Brain microvascular endothelial cell (primary cell): ENCODE data around the gene C21orf91.

Experiments
- DNase-seq: peaks from one replicate; pipeline ENCODE4 v3.0.0-alpha.2; 2020
- H3K27ac ChIP-seq: fragments of 250-450 bp; sonication (Bioruptor Pico); 2 replicates; pipeline ENCODE4 v1.5.1; 2020; ENCODE audit warnings: mild to moderate bottlenecking, moderate library complexity
- H3K27me3 ChIP-seq: fragments of 250-450 bp; sonication (Bioruptor Pico); replicated peaks from 2 replicates; pipeline ENCODE4 v1.5.1; 2020; ENCODE audit warnings: mild to moderate bottlenecking
- H3K36me3 ChIP-seq: fragments of 250-450 bp; sonication (Bioruptor Pico); replicated peaks from 2 replicates; pipeline ENCODE4 v1.5.1; 2020; ENCODE audit warnings: mild to moderate bottlenecking
- H3K4me3 ChIP-seq: 2 replicates; pipeline ENCODE4 v1.5.1; 2011; ENCODE audit warnings: low read depth, mild to moderate bottlenecking, control low read depth, low read length, moderate library complexity
- in situ Hi-C: cut with HindIII; loops from 2 replicates; pipeline ENCODE4 v1.10.0; 2017; ENCODE audit warnings: low sequenced_read_pairs, low pct_ligation_motif_present
- TF ChIP-seq, protein P1 (sequence below): IDR thresholded peaks from 2 replicates; pipeline ENCODE4 v1.5.1; 2011; ENCODE audit warnings: low read depth, mild to moderate bottlenecking, moderate library complexity, low read length, control low read depth, inconsistent platforms; ENCODE audit errors: missing control alignments

Gene C21orf91

DNA sequence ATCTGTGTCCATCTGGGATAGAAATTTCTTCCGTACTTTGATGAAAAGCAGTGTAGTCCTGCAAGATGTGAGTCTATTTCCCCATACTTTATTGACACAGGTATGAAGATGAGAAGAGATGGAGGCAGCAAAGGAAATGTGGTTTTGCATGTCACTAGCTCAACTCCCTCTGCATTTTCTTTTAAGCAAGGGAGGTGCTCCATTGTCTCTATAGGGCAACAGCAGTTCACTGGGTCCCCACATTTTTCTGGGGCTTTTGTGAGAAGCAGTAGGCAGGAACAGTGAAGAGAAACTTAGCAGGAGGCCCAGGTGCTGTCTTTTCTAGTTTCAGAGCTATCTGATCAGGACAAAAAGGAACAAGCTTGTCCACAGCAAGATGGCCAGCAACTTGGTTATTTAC, 37.1 kb downstream of the C21orf91 start:
- no peaks in the 10 kb centered on the region for H3K36me3 ChIP-seq
- H3K27ac ChIP-seq: no peak overlapping the region
- H3K4me3 ChIP-seq: no peak overlapping the region
- DNase-seq: no peak
- in situ Hi-C loops: no loop called here
- no peaks in the 10 kb centered on the region for H3K27me3 ChIP-seq
- TF ChIP-seq, protein P1, sequence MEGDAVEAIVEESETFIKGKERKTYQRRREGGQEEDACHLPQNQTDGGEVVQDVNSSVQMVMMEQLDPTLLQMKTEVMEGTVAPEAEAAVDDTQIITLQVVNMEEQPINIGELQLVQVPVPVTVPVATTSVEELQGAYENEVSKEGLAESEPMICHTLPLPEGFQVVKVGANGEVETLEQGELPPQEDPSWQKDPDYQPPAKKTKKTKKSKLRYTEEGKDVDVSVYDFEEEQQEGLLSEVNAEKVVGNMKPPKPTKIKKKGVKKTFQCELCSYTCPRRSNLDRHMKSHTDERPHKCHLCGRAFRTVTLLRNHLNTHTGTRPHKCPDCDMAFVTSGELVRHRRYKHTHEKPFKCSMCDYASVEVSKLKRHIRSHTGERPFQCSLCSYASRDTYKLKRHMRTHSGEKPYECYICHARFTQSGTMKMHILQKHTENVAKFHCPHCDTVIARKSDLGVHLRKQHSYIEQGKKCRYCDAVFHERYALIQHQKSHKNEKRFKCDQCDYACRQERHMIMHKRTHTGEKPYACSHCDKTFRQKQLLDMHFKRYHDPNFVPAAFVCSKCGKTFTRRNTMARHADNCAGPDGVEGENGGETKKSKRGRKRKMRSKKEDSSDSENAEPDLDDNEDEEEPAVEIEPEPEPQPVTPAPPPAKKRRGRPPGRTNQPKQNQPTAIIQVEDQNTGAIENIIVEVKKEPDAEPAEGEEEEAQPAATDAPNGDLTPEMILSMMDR: no peak

DNA sequence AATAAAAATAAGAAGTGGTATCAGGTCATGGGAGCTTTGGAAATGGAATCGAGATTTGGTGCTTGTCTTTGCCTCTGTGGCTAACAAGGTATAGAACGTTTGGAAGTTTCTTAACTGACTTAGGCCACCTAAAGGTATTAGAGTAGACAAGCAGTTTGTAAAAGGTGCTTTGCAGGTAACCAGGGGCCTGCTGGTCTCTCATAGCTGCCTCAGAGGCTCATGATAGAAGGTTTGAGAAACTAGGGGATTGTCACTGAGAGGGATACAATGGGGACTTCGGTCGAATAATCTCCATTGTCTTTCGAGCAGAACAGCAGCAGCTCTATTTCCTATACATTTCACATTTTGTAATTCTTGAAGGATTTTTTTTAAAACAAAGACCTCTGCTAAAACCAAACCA, 37.6 kb downstream of the C21orf91 start:
- Histone ChIP-seq H3K4me3 (no peak overlapping the region), H3K27me3 (no peaks in the 10 kb centered on the region), H3K27ac (no peak overlapping the region), H3K36me3 (no peaks in the 10 kb centered on the region)
- no peak for DNase-seq
- TF ChIP-seq, protein P1: no peak
- in situ Hi-C loops: no loop called here

DNA sequence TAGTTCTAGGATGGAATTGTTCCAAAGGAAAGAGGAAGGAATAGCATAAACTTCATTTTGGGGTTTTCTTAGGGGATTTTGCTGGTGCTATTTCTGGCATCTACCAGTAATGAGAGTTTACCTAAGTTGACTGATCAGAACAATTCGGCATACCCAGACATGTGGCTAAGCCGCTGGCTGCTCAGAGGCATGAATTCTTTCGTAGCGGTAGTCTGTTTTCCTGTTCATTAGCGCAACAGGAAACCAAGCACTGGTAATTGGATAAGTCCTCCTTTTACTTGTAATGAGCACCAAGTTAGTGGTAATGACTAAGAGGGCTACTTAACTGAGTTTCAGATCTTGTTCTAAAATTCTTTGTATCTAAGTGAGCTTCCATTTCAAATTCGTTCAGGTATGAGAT, 38.6 kb downstream of the C21orf91 start:
- no peak for DNase-seq

DNA sequence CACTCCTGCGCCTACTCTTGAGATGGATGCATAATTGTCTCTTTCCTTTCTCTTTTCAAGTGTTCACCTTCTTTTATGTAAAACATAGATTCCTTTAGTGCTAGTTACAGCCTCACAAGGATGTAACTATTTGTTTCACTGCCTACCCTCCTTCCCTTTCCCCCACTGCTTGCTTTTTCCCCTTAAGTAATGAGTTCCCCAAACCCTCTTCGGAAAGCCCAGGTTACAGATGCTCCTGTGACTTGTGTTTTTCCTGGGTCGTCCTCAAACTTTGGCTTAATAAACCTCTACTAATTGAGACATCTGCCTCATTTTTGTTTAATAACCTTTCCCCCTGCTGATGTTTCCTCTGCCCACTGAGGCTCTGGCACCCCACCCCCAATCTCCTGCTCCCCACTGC, 39.2 kb downstream of the C21orf91 start:
- in situ Hi-C loops: no loop called here
- H3K27ac ChIP-seq: no peak overlapping the region
- H3K36me3 ChIP-seq: no peaks in the 10 kb centered on the region
- TF ChIP-seq, protein P1: no peak
- no peak overlapping the region for H3K4me3 ChIP-seq
- no peak for DNase-seq
- H3K27me3 ChIP-seq: no peaks in the 10 kb centered on the region

More for the DNA sequence above, 38.6 kb downstream of the C21orf91 start:
- in situ Hi-C loops: no loop called here
- Histone ChIP-seq H3K27me3 (no peaks in the 10 kb centered on the region), H3K27ac (no peak overlapping the region), H3K36me3 (no peaks in the 10 kb centered on the region), H3K4me3 (no peak overlapping the region)
- TF ChIP-seq, protein P1: no peak

DNA sequence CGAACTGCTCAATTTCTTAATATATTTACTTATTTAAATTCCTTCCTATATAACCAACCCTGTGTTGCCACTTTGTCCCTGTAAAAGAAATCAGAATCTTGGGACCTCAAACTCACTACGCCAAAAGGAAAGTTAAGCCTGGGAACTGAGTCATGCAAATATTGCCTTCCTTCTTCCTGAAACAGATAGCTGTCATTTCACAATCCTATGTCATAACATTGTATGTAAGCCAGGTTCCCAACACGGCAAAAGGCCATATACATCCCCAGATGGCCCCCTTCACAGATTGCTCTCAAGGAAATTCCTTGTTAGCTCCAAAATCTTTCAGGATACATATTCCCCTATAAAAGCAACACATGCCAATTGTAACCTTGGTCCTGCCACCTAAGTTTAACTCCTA, 39.7 kb downstream of the C21orf91 start:
- in situ Hi-C loops: no loop called here
- Histone ChIP-seq H3K27me3 (no peaks in the 10 kb centered on the region), H3K36me3 (no peaks in the 10 kb centered on the region), H3K4me3 (no peak overlapping the region), H3K27ac (no peak overlapping the region)
- TF ChIP-seq, protein P1: no peak
- DNase-seq: no peak

DNA sequence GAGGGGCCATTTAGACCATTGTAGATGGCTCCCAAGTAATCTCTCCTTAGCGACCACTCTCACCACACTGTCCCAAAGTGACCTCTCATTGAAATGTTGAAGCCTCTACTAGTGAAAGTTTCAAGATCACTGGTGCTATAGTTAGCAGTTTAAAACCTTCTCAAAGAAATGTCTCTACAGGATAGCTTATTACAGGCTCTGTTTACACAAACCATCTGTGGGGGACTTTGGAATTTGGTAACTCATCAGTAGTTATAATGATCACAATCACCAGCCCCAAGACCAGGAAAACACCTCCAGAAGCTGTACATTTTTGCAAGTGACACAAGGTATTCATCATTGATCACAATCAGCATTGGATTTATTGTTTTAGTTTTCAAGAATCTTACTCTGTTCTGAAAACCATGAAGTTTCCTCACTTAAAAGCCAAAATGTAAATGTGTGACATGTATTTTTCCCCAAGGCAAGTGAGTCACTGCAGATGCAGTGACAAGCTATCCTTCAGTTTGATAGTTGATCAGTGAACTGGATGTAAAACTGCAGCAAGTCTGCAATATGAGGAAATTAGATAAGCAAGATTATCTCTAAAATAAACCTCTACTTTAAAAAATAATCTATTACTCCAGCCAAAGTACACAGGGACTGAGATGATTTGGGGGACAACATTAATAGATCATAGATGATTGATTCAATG, 41.9 kb downstream of the C21orf91 start:
- in situ Hi-C loops: no loop called here
- Histone ChIP-seq H3K27ac (no peak overlapping the region), H3K36me3 (no peaks in the 10 kb centered on the region), H3K4me3 (no peak overlapping the region), H3K27me3 (no peaks in the 10 kb centered on the region)
- TF ChIP-seq, protein P1: no peak
- no peak for DNase-seq
